Measurements from ENCODE around the gene EXD3. TPM values are rescaled to one million over a fixed set of nuclear protein-coding genes. Genes with fewer than 3 reads are reported as not detected.

EXD3 gene
- total and polyA plus RNA-seq, 2 of the 13 experiments (the other 11 are each of a cell fraction or from before 2014, with no cell fraction given) = 2.7 to 4.8 TPM

GRCh38 chr9:137422604-137423513 lies at the start of gene EXD3, which contains the start of gene NOXA1 (continued):
- TF ChIP-seq SP5 (CRISPR knock-in tag; IDR thresholded peaks at IDR 0.05; ENCODE audit: borderline replicate concordance, low read depth) (peak; percentile 46; the same call in 1 of the 2 replicates), ZNF782 (CRISPR knock-in tag; IDR thresholded peaks at IDR 0.05; ENCODE audit: borderline replicate concordance) (no peak), GPN1 (CRISPR knock-in tag; IDR thresholded peaks at IDR 0.05; ENCODE audit: borderline replicate concordance) (no peak), YEATS2 (CRISPR knock-in tag; IDR thresholded peaks at IDR 0.05; ENCODE audit: borderline replicate concordance) (peak; percentile 83), E2F2 (CRISPR knock-in tag; IDR thresholded peaks at IDR 0.05; ENCODE audit: borderline replicate concordance) (no peak), ZNF329 (CRISPR knock-in tag; IDR thresholded peaks at IDR 0.05; ENCODE audit: low read depth) (peak; percentile 58; the same call in 1 of the 2 replicates), PAF1 (CRISPR knock-in tag; IDR thresholded peaks at IDR 0.05) (no peak), HOMEZ (CRISPR knock-in tag; IDR thresholded peaks at IDR 0.05; ENCODE audit: low read depth) (no peak), CBFB (CRISPR knock-in tag; IDR thresholded peaks at IDR 0.05) (peak; percentile 95), ZNF850 (CRISPR knock-in tag; conservative IDR thresholded peaks at IDR 0.05) (no peak), ETS1 (CRISPR knock-in tag; IDR thresholded peaks at IDR 0.05) (no peak), KDM5B (CRISPR knock-in tag; IDR thresholded peaks at IDR 0.05; ENCODE audit: borderline replicate concordance) (peak; percentile 32; the same call in 1 of the 2 replicates), ZNF263 (CRISPR knock-in tag; IDR thresholded peaks at IDR 0.05) (peak; percentile 43), GMEB2 (CRISPR knock-in tag; IDR thresholded peaks at IDR 0.05; ENCODE audit: low read depth) (no peak)
- TF ChIP-seq, protein P1, sequence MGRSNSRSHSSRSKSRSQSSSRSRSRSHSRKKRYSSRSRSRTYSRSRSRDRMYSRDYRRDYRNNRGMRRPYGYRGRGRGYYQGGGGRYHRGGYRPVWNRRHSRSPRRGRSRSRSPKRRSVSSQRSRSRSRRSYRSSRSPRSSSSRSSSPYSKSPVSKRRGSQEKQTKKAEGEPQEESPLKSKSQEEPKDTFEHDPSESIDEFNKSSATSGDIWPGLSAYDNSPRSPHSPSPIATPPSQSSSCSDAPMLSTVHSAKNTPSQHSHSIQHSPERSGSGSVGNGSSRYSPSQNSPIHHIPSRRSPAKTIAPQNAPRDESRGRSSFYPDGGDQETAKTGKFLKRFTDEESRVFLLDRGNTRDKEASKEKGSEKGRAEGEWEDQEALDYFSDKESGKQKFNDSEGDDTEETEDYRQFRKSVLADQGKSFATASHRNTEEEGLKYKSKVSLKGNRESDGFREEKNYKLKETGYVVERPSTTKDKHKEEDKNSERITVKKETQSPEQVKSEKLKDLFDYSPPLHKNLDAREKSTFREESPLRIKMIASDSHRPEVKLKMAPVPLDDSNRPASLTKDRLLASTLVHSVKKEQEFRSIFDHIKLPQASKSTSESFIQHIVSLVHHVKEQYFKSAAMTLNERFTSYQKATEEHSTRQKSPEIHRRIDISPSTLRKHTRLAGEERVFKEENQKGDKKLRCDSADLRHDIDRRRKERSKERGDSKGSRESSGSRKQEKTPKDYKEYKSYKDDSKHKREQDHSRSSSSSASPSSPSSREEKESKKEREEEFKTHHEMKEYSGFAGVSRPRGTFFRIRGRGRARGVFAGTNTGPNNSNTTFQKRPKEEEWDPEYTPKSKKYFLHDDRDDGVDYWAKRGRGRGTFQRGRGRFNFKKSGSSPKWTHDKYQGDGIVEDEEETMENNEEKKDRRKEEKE (IDR thresholded peaks at IDR 0.05) = no peak
- TF ChIP-seq, protein P2, sequence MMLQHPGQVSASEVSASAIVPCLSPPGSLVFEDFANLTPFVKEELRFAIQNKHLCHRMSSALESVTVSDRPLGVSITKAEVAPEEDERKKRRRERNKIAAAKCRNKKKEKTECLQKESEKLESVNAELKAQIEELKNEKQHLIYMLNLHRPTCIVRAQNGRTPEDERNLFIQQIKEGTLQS (CRISPR knock-in tag; IDR thresholded peaks at IDR 0.05) = no peak
